HepG2 (cell line): ENCODE data around the gene ARID3C. TPM values are rescaled to one million over a fixed set of nuclear protein-coding genes. Genes with fewer than 3 reads are reported as not detected.

Experiments used
- ATAC-seq: fragments of 200-7000 bp; cut with Tn5 transposase; 3 replicates; pipeline ENCODE4 v1.9.1; 2020; ENCODE audit warnings: mild to moderate bottlenecking, moderate library complexity
- BruUV-seq: library from RNA; stranded (reverse); fragments of 400-500 nt; replicated peaks from 2 replicates; lab custom pipeline; 2021; lab: Mats Ljungman, UMichigan
- CTCF ChIA-PET: fragments of 300-600 bp; formaldehyde crosslinking; extraction: SDS; loops from one replicate; lab custom pipeline; 2021; ENCODE audit warnings: low total read pairs, inconsistent platforms, low intra/inter-chr PET ratio; lab: Yijun Ruan, JAX
- POLR2A ChIA-PET: fragments of 350-600 bp; sonication (Branson Sonifier 250); formaldehyde crosslinking; loops from one replicate; lab custom pipeline; 2020; ENCODE audit warnings: antibody characterized with exemption, inconsistent platforms; lab: Yijun Ruan, JAX
- DNase-seq: peaks from one replicate; pipeline ENCODE4 v3.0.0-alpha.2; 2015; ENCODE audit warnings: low spot score
- FAIRE-seq: peaks from 3 replicates; lab custom pipeline; 2011; peaks lifted over from hg19 to GRCh38; lab: Jason Lieb, UNC
- H2AFZ ChIP-seq: one replicate; pipeline ENCODE4 v1.6.1; 2011; ENCODE audit warnings: low read length, inconsistent platforms
- H3K27ac ChIP-seq: fragments of 300-600 bp; 3 replicates; pipeline ENCODE4 v1.8.0; 2011; ENCODE audit warnings: mixed run types, mild to moderate bottlenecking, mixed read lengths, low read length, inconsistent platforms; ENCODE audit not compliant: insufficient read depth; ENCODE audit errors: extremely low read length
- H3K27me3 ChIP-seq, 2 experiments: fragments of 200-600 bp in 1 of 2; 2 replicates in 1 of 2; 3 replicates in 1 of 2; pipeline versions ENCODE4 v1.6.0 to v1.8.0; 2011; ENCODE audit warnings: low read length in 2 of 2, mild to moderate bottlenecking in 2 of 2, moderate library complexity in 2 of 2, inconsistent platforms in 1 of 2; ENCODE audit not compliant: insufficient read depth in 2 of 2, control insufficient read depth in 1 of 2
- H3K36me3 ChIP-seq, 2 experiments: fragments of 200-600 bp in 1 of 2; replicated peaks in 1 of 2; 2 replicates in 1 of 2; 3 replicates in 1 of 2; pipeline versions ENCODE4 v1.5.1 to v1.8.0; 2011; ENCODE audit warnings: low read length in 2 of 2, inconsistent platforms in 1 of 2; ENCODE audit not compliant: insufficient read depth in 2 of 2, control insufficient read depth in 1 of 2
- H3K4me1 ChIP-seq: 2 replicates; pipeline ENCODE4 v1.5.1; 2012; ENCODE audit warnings: low read length, inconsistent platforms; ENCODE audit not compliant: insufficient read depth
- H3K4me2 ChIP-seq: 2 replicates; pipeline ENCODE4 v1.6.0; 2011; ENCODE audit warnings: low read depth, low read length, inconsistent platforms
- H3K4me3 ChIP-seq, 3 experiments: fragments of 200-600 bp in 1 of 3; sonication (generic), shearing (Covaris generic) in 1 of 3; replicated peaks in 1 of 3; 2 replicates each; pipeline ENCODE4 v1.5.1; 2011 to 2016; ENCODE audit warnings: low read length in 3 of 3, inconsistent platforms in 2 of 3, low read depth in 2 of 3, mild to moderate bottlenecking in 2 of 3, control low read depth in 1 of 3, mixed read lengths in 1 of 3; ENCODE audit not compliant: insufficient read depth in 1 of 3
- H3K79me2 ChIP-seq: one replicate; pipeline ENCODE4 v1.6.1; 2011; ENCODE audit warnings: low read length, inconsistent platforms; ENCODE audit not compliant: insufficient read depth
- H3K9ac ChIP-seq: 2 replicates; pipeline ENCODE4 v1.6.0; 2011; ENCODE audit warnings: mild to moderate bottlenecking, low read depth, low read length, inconsistent platforms; ENCODE audit not compliant: insufficient read depth
- H3K9me3 ChIP-seq: 2 replicates; pipeline ENCODE4 v1.5.1; 2012; ENCODE audit warnings: mild to moderate bottlenecking, low read length
- H4K20me1 ChIP-seq: 2 replicates; pipeline ENCODE4 v1.6.0; 2011; ENCODE audit warnings: inconsistent platforms, mild to moderate bottlenecking, low read length, moderate library complexity; ENCODE audit not compliant: insufficient read depth
- HOXA5 ChIP-seq: sonication (generic); formaldehyde crosslinking; IDR thresholded peaks from 2 replicates; pipeline ENCODE4 v1.4.0; 2020; ENCODE audit warnings: missing genetic modification reagents
- MED1 ChIP-seq: sonication (generic); formaldehyde crosslinking; IDR thresholded peaks from 2 replicates; pipeline ENCODE4 v1.4.0; 2020; ENCODE audit warnings: missing genetic modification reagents
- MTF1 ChIP-seq: sonication (generic); formaldehyde crosslinking; IDR thresholded peaks from 2 replicates; pipeline ENCODE4 v1.5.0; 2020; ENCODE audit warnings: missing genetic modification reagents
- TOE1 ChIP-seq: sonication (generic); formaldehyde crosslinking; IDR thresholded peaks from 2 replicates; pipeline ENCODE4 v1.4.0; 2020; ENCODE audit warnings: mild to moderate bottlenecking, missing genetic modification reagents
- ZFP37 ChIP-seq: sonication (generic); formaldehyde crosslinking; IDR thresholded peaks from 2 replicates; pipeline ENCODE4 v1.4.0; 2020; ENCODE audit warnings: missing genetic modification reagents, borderline replicate concordance
- ZIK1 ChIP-seq: sonication (generic); formaldehyde crosslinking; IDR thresholded peaks from 2 replicates; pipeline ENCODE4 v1.5.0; 2020; ENCODE audit warnings: mild to moderate bottlenecking, low read depth, missing genetic modification reagents, borderline replicate concordance
- ZNF354B ChIP-seq: sonication (generic); formaldehyde crosslinking; IDR thresholded peaks from 2 replicates; pipeline ENCODE4 v1.8.0; 2022; ENCODE audit warnings: mild to moderate bottlenecking, missing genetic modification reagents
- ZNF660 ChIP-seq: sonication (generic); formaldehyde crosslinking; IDR thresholded peaks from 2 replicates; pipeline ENCODE4 v1.5.1; 2020; ENCODE audit warnings: mild to moderate bottlenecking, low read depth, missing genetic modification reagents, borderline replicate concordance
- ZNF788 ChIP-seq: sonication (generic); formaldehyde crosslinking; IDR thresholded peaks from 2 replicates; pipeline ENCODE4 v1.5.0; 2020; ENCODE audit warnings: mild to moderate bottlenecking, missing genetic modification reagents, borderline replicate concordance
- WGBS: methylation state at CpG from one replicate; pipeline ENCODE4 v1.1.6; 2017; ENCODE audit warnings: low lambda C conversion rate; 5-methylcytosine and 5-hydroxymethylcytosine counted together
- in situ Hi-C: cut with HindIII; loops from 2 replicates; pipeline ENCODE4 v1.10.0; 2017; ENCODE audit warnings: low pct_unique_long_range_greater_than_20kb; ENCODE audit not compliant: extremely low pct_ligation_motif_present
- intact Hi-C: fragments of 100-400 bp; cut with micrococcal nuclease; formaldehyde crosslinking; loops from one replicate; pipeline ENCODE4 v1.10.0; 2022; ENCODE audit not compliant: unreplicated experiment
- polyA plus RNA-seq, 8 experiments: library from polyadenylated mRNA; depleted of rRNA in 3 of 8; stranded (reverse) in 7 of 8; unstranded in 1 of 8; fragments of >200 nt; fragmentation: Illumina TruSeq in 4 of 8; extraction: Trizol in 4 of 8; gene quantifications; 2 replicates each; pipeline versions ENCODE4 v1.2.1 to v1.2.3, GENCODE V29; 2011 to 2016; ENCODE audit warnings: low read depth in 4 of 8, missing spikeins in 1 of 8, mixed read lengths in 1 of 8; ENCODE audit not compliant: insufficient read depth in 1 of 8
- total RNA-seq, 5 experiments: library from RNA; depleted of rRNA; stranded (reverse); fragments of >200 nt; fragmentation: Illumina TruSeq; extraction: Trizol; gene quantifications; 2 replicates each; pipeline ENCODE4 v1.2.3, GENCODE V29; 2016; ENCODE audit warnings: low read depth in 1 of 5
- TF ChIP-seq, protein P1 (sequence below): IDR thresholded peaks from 2 replicates; pipeline ENCODE4 v1.4.0; 2020; ENCODE audit warnings: mild to moderate bottlenecking, missing genetic modification reagents
- TF ChIP-seq, protein P2 (sequence below): sonication (generic); formaldehyde crosslinking; IDR thresholded peaks from 2 replicates; pipeline ENCODE4 v1.4.0; 2020; ENCODE audit warnings: low read depth, missing genetic modification reagents
- TF ChIP-seq, protein P3 (sequence below): sonication (generic); formaldehyde crosslinking; IDR thresholded peaks from 2 replicates; pipeline ENCODE4 v1.9.0; 2022; ENCODE audit warnings: low read depth, missing genetic modification reagents

The ARID3C gene
- total and polyA plus RNA-seq, 2 of the 13 experiments (the other 11 are each of a cell fraction or from before 2014, with no cell fraction given) = not detected

DNA sequence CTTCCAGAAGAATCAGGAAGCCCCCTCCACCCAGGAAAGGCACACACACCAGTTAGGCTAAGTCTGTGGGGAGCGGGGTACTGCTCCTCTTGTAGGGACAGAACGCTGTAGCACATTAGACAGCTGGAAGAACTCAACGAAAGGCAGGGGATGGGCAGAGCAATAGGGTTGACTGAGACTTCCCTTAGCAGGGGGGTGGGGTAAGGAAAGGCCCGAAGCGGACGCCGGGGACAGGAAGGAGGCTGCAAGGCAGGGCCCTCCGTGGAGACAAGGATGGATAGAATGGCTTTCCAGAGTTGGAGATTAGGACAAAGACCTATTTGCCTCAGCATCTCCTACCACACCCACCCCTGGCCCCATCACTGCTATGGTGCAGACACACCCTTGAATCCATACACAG, 53.6 kb downstream of the ARID3C start:
- no peak for ATAC-seq
- 31% methylated on average over 8 of the region's 8 CpGs for WGBS
- no peak for DNase-seq
- in situ Hi-C loops = no loop called here
- no TSS peak for BruUV-seq
- Histone ChIP-seq H4K20me1 (no peaks in the 10 kb centered on the region), H3K4me1 (no peaks in the 10 kb centered on the region), H3K27ac (no peak overlapping the region), H3K27me3 (peaks cover 13 to 81% of the 10 kb centered on the region in 2 experiments), H3K9me3 (no peaks in the 10 kb centered on the region), H2AFZ (no peak overlapping the region), H3K4me2 (no peak overlapping the region), H3K36me3 (no peaks in the 10 kb centered on the region), H3K79me2 (no peaks in the 10 kb centered on the region), H3K9ac (no peak overlapping the region), H3K4me3 (no peak overlapping the region)
- intact Hi-C loops = no loop called here
- no peak for FAIRE-seq
- CTCF ChIA-PET = no interaction called here
- POLR2A ChIA-PET = no interaction called here
- TF ChIP-seq ZFP37 (CRISPR knock-in tag) (no peak), ZIK1 (CRISPR knock-in tag) (no peak), ZNF660 (no peak), TOE1 (no peak), ZNF354B (CRISPR knock-in tag) (no peak), MED1 (no peak), ZNF788 (no peak), HOXA5 (CRISPR knock-in tag) (no peak), MTF1 (no peak)
- TF ChIP-seq, protein P1, sequence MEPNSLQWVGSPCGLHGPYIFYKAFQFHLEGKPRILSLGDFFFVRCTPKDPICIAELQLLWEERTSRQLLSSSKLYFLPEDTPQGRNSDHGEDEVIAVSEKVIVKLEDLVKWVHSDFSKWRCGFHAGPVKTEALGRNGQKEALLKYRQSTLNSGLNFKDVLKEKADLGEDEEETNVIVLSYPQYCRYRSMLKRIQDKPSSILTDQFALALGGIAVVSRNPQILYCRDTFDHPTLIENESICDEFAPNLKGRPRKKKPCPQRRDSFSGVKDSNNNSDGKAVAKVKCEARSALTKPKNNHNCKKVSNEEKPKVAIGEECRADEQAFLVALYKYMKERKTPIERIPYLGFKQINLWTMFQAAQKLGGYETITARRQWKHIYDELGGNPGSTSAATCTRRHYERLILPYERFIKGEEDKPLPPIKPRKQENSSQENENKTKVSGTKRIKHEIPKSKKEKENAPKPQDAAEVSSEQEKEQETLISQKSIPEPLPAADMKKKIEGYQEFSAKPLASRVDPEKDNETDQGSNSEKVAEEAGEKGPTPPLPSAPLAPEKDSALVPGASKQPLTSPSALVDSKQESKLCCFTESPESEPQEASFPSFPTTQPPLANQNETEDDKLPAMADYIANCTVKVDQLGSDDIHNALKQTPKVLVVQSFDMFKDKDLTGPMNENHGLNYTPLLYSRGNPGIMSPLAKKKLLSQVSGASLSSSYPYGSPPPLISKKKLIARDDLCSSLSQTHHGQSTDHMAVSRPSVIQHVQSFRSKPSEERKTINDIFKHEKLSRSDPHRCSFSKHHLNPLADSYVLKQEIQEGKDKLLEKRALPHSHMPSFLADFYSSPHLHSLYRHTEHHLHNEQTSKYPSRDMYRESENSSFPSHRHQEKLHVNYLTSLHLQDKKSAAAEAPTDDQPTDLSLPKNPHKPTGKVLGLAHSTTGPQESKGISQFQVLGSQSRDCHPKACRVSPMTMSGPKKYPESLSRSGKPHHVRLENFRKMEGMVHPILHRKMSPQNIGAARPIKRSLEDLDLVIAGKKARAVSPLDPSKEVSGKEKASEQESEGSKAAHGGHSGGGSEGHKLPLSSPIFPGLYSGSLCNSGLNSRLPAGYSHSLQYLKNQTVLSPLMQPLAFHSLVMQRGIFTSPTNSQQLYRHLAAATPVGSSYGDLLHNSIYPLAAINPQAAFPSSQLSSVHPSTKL (CRISPR knock-in tag) = no peak
- TF ChIP-seq, protein P2, sequence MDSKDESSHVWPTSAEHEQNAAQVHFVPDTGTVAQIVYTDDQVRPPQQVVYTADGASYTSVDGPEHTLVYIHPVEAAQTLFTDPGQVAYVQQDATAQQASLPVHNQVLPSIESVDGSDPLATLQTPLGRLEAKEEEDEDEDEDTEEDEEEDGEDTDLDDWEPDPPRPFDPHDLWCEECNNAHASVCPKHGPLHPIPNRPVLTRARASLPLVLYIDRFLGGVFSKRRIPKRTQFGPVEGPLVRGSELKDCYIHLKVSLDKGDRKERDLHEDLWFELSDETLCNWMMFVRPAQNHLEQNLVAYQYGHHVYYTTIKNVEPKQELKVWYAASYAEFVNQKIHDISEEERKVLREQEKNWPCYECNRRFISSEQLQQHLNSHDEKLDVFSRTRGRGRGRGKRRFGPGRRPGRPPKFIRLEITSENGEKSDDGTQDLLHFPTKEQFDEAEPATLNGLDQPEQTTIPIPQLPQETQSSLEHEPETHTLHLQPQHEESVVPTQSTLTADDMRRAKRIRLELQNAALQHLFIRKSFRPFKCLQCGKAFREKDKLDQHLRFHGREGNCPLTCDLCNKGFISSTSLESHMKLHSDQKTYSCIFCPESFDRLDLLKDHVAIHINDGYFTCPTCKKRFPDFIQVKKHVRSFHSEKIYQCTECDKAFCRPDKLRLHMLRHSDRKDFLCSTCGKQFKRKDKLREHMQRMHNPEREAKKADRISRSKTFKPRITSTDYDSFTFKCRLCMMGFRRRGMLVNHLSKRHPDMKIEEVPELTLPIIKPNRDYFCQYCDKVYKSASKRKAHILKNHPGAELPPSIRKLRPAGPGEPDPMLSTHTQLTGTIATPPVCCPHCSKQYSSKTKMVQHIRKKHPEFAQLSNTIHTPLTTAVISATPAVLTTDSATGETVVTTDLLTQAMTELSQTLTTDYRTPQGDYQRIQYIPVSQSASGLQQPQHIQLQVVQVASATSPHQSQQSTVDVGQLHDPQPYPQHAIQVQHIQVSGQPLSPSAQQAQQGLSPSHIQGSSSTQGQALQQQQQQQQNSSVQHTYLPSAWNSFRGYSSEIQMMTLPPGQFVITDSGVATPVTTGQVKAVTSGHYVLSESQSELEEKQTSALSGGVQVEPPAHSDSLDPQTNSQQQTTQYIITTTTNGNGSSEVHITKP (CRISPR knock-in tag) = no peak
- TF ChIP-seq, protein P3, sequence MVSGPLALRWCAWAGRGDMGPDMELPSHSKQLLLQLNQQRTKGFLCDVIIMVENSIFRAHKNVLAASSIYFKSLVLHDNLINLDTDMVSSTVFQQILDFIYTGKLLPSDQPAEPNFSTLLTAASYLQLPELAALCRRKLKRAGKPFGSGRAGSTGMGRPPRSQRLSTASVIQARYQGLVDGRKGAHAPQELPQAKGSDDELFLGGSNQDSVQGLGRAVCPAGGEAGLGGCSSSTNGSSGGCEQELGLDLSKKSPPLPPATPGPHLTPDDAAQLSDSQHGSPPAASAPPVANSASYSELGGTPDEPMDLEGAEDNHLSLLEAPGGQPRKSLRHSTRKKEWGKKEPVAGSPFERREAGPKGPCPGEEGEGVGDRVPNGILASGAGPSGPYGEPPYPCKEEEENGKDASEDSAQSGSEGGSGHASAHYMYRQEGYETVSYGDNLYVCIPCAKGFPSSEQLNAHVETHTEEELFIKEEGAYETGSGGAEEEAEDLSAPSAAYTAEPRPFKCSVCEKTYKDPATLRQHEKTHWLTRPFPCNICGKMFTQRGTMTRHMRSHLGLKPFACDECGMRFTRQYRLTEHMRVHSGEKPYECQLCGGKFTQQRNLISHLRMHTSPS (CRISPR knock-in tag) = no peak
